ENCODE data around the gene E2F3. TPM values are rescaled to one million over a fixed set of nuclear protein-coding genes. Genes with fewer than 3 reads are reported as not detected.

Gene E2F3
- total RNA-seq, 1 experiment from 2014 or later, result 18.3 TPM

- no peak for DNase-seq (ENCODE audit: low read depth, low spot score)
- in situ Hi-C loops (cut with HindIII; ENCODE audit: low pct_unique_long_range_greater_than_20kb, low sequenced_read_pairs), result no loop called here
These were observed 15.1 kb downstream of the E2F3 start for GRCh38 chr6:20416567-20417345.

GRCh38 chr6:20417819-20418218 lies 16.1 kb downstream of the E2F3 start:
- DNase-seq (ENCODE audit: low read depth, low spot score), result no peak
- in situ Hi-C loops (cut with HindIII; ENCODE audit: low pct_unique_long_range_greater_than_20kb, low sequenced_read_pairs), result no loop called here

- in situ Hi-C loops (cut with HindIII; ENCODE audit: low pct_unique_long_range_greater_than_20kb, low sequenced_read_pairs), result no loop called here
- no peak for DNase-seq (ENCODE audit: low read depth, low spot score)
These were observed 24.8 kb downstream of the E2F3 start for GRCh38 chr6:20426177-20427082.

- in situ Hi-C loops (cut with HindIII; ENCODE audit: low pct_unique_long_range_greater_than_20kb, low sequenced_read_pairs), result no loop called here
- DNase-seq (ENCODE audit: low read depth, low spot score), result no peak
These were observed 26.2 kb downstream of the E2F3 start for GRCh38 chr6:20427856-20428255.

GRCh38 chr6:20432692-20433091 lies 31.0 kb downstream of the E2F3 start:
- DNase-seq (ENCODE audit: low read depth, low spot score), result no peak
- in situ Hi-C loops (cut with HindIII; ENCODE audit: low pct_unique_long_range_greater_than_20kb, low sequenced_read_pairs), result no loop called here

GRCh38 chr6:20433321-20433720 lies 31.6 kb downstream of the E2F3 start:
- in situ Hi-C loops (cut with HindIII; ENCODE audit: low pct_unique_long_range_greater_than_20kb, low sequenced_read_pairs), result no loop called here
- no peak for DNase-seq (ENCODE audit: low read depth, low spot score)

GRCh38 chr6:20433929-20434328 lies 32.2 kb downstream of the E2F3 start:
- no peak for DNase-seq (ENCODE audit: low read depth, low spot score)
- in situ Hi-C loops (cut with HindIII; ENCODE audit: low pct_unique_long_range_greater_than_20kb, low sequenced_read_pairs), result no loop called here

- DNase-seq (ENCODE audit: low read depth, low spot score), result no peak
- in situ Hi-C loops (cut with HindIII; ENCODE audit: low pct_unique_long_range_greater_than_20kb, low sequenced_read_pairs), result no loop called here
These were observed 33.1 kb downstream of the E2F3 start for GRCh38 chr6:20434766-20435165.

- DNase-seq (ENCODE audit: low read depth, low spot score), result no peak
- in situ Hi-C loops (cut with HindIII; ENCODE audit: low pct_unique_long_range_greater_than_20kb, low sequenced_read_pairs), result no loop called here
These were observed 35.0 kb downstream of the E2F3 start for GRCh38 chr6:20436719-20437118.

- DNase-seq (ENCODE audit: low read depth, low spot score), result no peak
- in situ Hi-C loops (cut with HindIII; ENCODE audit: low pct_unique_long_range_greater_than_20kb, low sequenced_read_pairs), result no loop called here
These were observed 36.0 kb downstream of the E2F3 start for GRCh38 chr6:20437639-20438038.

GRCh38 chr6:20438462-20439070 lies 36.9 kb downstream of the E2F3 start:
- in situ Hi-C loops (cut with HindIII; ENCODE audit: low pct_unique_long_range_greater_than_20kb, low sequenced_read_pairs), result no loop called here
- DNase-seq (ENCODE audit: low read depth, low spot score), result no peak

- no peak for DNase-seq (ENCODE audit: low read depth, low spot score)
These were observed 37.9 kb downstream of the E2F3 start for GRCh38 chr6:20439558-20439957.

GRCh38 chr6:20440296-20440695 lies 38.6 kb downstream of the E2F3 start:
- in situ Hi-C loops (cut with HindIII; ENCODE audit: low pct_unique_long_range_greater_than_20kb, low sequenced_read_pairs), result no loop called here

More at GRCh38 chr6:20439558-20439957, 37.9 kb downstream of the E2F3 start:
- in situ Hi-C loops (cut with HindIII; ENCODE audit: low pct_unique_long_range_greater_than_20kb, low sequenced_read_pairs), result no loop called here

GRCh38 chr6:20441236-20441635 lies 39.6 kb downstream of the E2F3 start:
- in situ Hi-C loops (cut with HindIII; ENCODE audit: low pct_unique_long_range_greater_than_20kb, low sequenced_read_pairs), result no loop called here
- DNase-seq (ENCODE audit: low read depth, low spot score), result no peak

More at GRCh38 chr6:20440296-20440695, 38.6 kb downstream of the E2F3 start:
- DNase-seq (ENCODE audit: low read depth, low spot score), result no peak

- no peak for DNase-seq (ENCODE audit: low read depth, low spot score)
- in situ Hi-C loops (cut with HindIII; ENCODE audit: low pct_unique_long_range_greater_than_20kb, low sequenced_read_pairs), result no loop called here
These were observed 40.2 kb downstream of the E2F3 start for GRCh38 chr6:20441921-20442320.

- in situ Hi-C loops (cut with HindIII; ENCODE audit: low pct_unique_long_range_greater_than_20kb, low sequenced_read_pairs), result no loop called here
- no peak for DNase-seq (ENCODE audit: low read depth, low spot score)
These were observed 43.1 kb downstream of the E2F3 start for GRCh38 chr6:20444786-20445271.

GRCh38 chr6:20447157-20447556 lies 45.5 kb downstream of the E2F3 start:
- no peak for DNase-seq (ENCODE audit: low read depth, low spot score)
- in situ Hi-C loops (cut with HindIII; ENCODE audit: low pct_unique_long_range_greater_than_20kb, low sequenced_read_pairs), result no loop called here

GRCh38 chr6:20447581-20448132 lies 46.0 kb downstream of the E2F3 start:
- in situ Hi-C loops (cut with HindIII; ENCODE audit: low pct_unique_long_range_greater_than_20kb, low sequenced_read_pairs), result no loop called here
- DNase-seq (ENCODE audit: low read depth, low spot score), result no peak

Data from SK-MEL-5 (cell line).